GM20431 (cell line): ENCODE data around the gene TBC1D16.

ENCODE experiments used
- in situ Hi-C: fragments of 300-500 bp; cut with MseI, MboI; formaldehyde crosslinking; loops from one replicate; pipeline ENCODE4 v1.15.0; 2020; ENCODE audit warnings: low sequenced_read_pairs; ENCODE audit not compliant: unreplicated experiment

TBC1D16 gene

DNA sequence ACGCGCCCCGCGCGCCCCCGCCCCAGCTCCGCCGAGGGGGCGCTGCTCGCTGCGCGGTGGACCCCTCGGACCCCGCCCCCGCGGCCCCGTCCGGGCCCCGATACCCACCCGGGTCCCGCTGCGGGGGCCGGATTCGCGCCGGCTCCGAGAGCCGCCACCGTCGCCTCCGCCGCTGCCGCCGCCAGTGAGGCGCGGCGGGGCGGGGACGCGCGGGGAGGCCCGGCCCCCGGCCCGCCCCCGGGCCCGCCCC is at the start of gene TBC1D16:
TBC1D16 (minus strand) TSS at position 186 of the 250 bp plus-strand sequence. CDS start 22,325 bp downstream, outside the sequence.
- in situ Hi-C loops, result no loop called here

GRCh38 chr17:80084773-80085172 is 49.1 kb upstream of the TBC1D16 start:
- in situ Hi-C loops, result no loop called here

GRCh38 chr17:80083136-80083661 is 47.5 kb upstream of the TBC1D16 start:
- in situ Hi-C loops, result no loop called here

DNA sequence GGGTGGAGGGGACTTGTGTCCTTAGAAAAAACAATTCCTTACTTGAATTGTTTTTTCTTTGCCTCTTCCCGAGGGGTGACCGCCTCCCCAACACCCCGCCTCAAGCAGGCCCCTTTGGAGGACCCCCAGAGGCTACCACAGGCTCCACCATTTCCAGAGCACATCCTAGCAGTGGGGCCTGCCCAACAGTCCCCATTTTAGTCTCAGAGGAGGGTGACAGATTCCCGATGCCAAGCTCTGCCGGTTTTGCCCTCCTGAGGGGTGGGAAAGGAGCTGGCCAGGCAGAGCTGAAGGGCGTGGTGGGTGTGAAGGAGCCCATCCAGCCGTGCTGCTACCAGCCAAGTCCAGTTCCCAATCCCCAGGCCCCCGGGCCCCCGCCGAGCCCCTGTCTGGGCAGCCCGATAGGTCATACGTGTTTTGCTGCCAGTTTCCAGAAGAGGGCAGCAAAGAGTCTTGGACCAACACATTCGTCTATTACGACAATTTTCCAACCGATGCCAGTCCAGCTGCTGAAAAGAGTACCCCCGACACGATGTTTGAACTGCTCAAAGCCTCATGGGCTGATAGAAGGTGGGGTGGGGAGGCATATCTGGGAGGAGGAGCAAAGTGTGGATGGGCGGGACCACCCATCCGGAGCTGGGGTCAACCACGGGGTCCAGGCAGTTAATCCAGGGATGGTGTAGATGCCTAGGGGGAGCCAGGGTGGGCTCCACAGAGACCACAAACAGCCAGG is 46.9 kb upstream of the TBC1D16 start:
- in situ Hi-C loops, result no loop called here

DNA sequence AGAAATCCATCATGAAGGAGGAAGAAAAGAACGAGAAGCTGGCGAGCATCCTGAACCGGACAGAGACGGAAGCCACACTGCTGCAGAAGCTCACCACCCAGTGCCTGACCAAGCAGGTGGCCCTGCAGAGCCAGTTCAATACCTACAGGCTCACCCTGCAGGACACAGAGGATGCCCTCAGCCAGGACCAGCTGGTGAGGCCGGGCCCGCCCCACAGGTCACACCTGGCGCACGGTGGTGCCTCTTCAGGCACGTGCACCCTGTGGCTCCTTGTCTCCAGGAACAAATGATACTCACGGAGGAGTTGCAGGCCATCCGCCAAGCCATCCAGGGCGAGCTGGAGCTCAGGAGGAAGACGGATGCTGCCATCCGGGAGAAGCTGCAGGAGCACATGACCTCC is 45.9 kb upstream of the TBC1D16 start:
- in situ Hi-C loops, result no loop called here

DNA sequence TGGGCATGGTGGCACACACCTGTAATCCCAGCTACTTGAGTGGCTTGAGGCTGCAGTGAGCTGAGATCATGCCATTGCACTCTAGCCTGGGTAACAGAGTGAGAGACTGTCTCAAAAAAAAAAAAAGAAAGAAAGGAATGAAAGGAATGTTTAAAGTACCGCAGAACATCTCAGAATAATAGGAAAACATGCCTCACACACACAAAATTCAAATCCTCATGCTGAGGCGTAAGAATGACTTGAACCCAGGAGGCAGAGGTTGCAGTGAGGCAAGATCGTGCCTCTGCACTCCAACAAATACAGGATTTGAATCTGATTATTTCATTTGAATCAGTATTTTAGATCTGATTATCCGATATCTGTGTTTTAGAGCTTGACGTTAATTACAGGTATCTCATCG is 44.4 kb upstream of the TBC1D16 start:
- in situ Hi-C loops, result no loop called here

DNA sequence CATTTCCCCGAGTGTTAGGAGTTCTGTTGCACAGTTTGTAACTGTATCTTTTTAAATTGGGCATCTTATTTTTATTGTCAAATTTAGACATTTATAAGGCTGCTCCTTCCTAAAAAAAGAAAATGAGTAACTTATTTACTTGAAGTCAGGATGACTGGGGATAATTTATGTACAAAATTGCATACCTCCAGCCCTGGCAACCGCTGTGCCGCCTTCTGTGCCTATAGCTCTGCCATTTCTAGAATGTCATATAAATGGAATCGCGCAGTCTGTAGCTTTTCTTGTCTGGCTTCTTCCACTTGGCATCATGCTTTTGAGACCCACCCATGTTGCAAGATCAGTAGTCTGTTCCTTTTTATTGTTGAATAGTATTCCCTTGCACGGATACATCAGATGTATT is 36.7 kb upstream of the TBC1D16 start:
- in situ Hi-C loops, result no loop called here

DNA sequence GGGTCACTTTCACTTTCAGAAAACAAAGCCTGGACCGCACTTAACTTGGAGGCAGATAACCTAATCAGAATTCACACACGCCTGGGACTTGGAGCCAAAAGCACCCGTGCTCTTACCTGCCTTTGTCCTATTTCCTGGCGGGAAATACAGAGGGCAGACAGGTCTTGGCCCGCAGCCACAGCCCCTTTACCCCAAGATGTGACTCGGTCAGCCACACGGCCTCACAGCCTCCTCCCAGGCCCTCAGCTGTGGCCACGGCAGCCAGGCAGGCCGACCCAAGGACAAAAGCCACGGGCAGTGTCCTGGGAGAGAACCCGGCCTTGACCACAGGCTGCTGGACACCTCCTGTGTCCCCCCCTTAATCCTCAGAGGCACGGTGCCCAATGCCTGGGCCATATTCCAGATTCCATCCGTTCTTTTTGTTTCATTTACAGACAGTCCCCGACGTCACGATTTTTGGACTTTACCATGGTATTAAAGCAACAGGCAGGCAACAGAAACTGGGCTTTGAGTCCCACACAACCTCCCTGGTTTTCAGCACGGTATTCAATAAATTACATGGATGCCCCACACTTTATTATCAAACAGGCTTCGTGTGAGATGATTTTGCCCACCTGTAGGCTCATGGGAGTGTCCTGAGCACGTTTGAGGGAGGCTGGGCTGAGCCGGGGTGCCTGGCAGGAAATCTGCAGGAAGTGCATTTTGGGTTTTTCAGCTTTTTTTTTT is 35.6 kb upstream of the TBC1D16 start:
- in situ Hi-C loops, result no loop called here

GRCh38 chr17:80070375-80071115 is 34.9 kb upstream of the TBC1D16 start:
- in situ Hi-C loops, result no loop called here

GRCh38 chr17:80068301-80069222 is 32.9 kb upstream of the TBC1D16 start:
- in situ Hi-C loops, result no loop called here

GRCh38 chr17:80067393-80067986 is 31.8 kb upstream of the TBC1D16 start:
- in situ Hi-C loops, result no loop called here

GRCh38 chr17:80065478-80066170 is 30.0 kb upstream of the TBC1D16 start:
- in situ Hi-C loops, result no loop called here

GRCh38 chr17:80064696-80065095 is 29.0 kb upstream of the TBC1D16 start:
- in situ Hi-C loops, result no loop called here

- in situ Hi-C loops, result no loop called here
Observed at GRCh38 chr17:80063830-80064585, 28.3 kb upstream of the TBC1D16 start.

- in situ Hi-C loops, result no loop called here
Observed at GRCh38 chr17:80061421-80061820, 25.7 kb upstream of the TBC1D16 start.

GRCh38 chr17:80060644-80061043 is 25.0 kb upstream of the TBC1D16 start:
- in situ Hi-C loops, result no loop called here

DNA sequence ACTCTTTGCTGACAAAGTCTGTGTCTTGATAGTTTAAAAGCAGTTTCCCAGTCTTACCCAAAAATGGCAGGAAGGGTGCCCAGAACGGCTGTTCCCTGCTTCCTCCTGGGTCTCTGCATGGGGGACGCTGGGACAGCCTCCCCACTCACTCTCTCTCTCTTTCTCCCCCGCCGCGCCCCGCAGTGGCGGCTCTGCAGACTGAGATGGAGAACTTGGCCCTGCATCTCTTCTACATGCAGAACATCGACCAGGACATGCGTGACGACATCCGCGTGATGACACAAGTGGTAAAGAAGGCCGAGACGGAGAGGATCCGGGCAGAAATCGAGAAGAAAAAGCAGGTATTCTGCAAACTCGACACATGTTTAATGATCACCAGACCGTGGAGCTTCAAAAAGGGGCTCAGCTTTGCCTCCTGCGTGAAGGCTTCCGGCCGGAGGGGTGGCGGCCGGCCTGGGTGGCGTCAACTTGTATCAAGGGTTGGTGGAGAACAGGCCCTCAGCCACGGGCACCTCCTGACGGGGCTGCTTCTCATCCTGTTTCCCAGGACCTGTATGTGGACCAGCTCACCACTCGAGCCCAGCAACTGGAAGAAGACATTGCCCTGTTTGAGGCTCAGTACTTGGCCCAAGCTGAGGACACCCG is 22.8 kb upstream of the TBC1D16 start:
- in situ Hi-C loops, result no loop called here

GRCh38 chr17:80055597-80055996 is 19.9 kb upstream of the TBC1D16 start:
- in situ Hi-C loops, result no loop called here
